ENCODE data around the gene SHD. TPM values are rescaled to one million over a fixed set of nuclear protein-coding genes. Genes with fewer than 3 reads are reported as not detected.
"Not testable (repeated sequence)": the region's sequence is repeated elsewhere in the genome, so short reads cannot be mapped to it uniquely, and the experiment has no call there.

The SHD gene
- total RNA-seq, 2 donors from 2014 or later = 2.8 to 6.6 TPM

GRCh38 chr19:4328243-4328990 is 49.4 kb downstream of the SHD start:
- H3K36me3 ChIP-seq (ENCODE audit: control insufficient read depth, insufficient read depth, low read length) = no peaks in the 10 kb centered on the region
- no peaks in the 10 kb centered on the region for H3K9me3 ChIP-seq (ENCODE audit: control insufficient read depth, low read length)
- no peaks in the 10 kb centered on the region for H3K4me1 ChIP-seq (ENCODE audit: control insufficient read depth, insufficient read depth, low read length)
- H3K4me3 ChIP-seq (ENCODE audit: low read length) = peak overlapping the region; percentile 75
- peaks cover 17% of the 10 kb centered on the region for H3K27me3 ChIP-seq (ENCODE audit: control insufficient read depth, insufficient read depth, low read length, poor library complexity, severe bottlenecking)
- H3K9ac ChIP-seq (ENCODE audit: extremely low read depth, low read length, poor library complexity, severe bottlenecking) = peak overlapping the region; percentile 13
- peak overlapping the region; percentile 67 for H3K4me3 Mint-ChIP-seq
- DNase-seq = peak; percentile 98
- peak overlapping the region; percentile 76 for H3K27ac Mint-ChIP-seq
- H3K4me1 Mint-ChIP-seq = peaks cover 5% of the 10 kb centered on the region
- WGBS, 2 experiments (ENCODE audit: insufficient coverage in 1 of 2, insufficient read length in 1 of 2) = 3 to 5% methylated on average over 13 to 47 of the region's 49 CpGs
- H3K9me3 Mint-ChIP-seq = peaks cover 2% of the 10 kb centered on the region
- peaks cover 7% of the 10 kb centered on the region for H3K27me3 Mint-ChIP-seq (ENCODE audit: insufficient read depth)
- no peak overlapping the region for H3K27ac ChIP-seq (ENCODE audit: low read depth, low read length)
- peaks cover 12% of the 10 kb centered on the region for H3K36me3 Mint-ChIP-seq (ENCODE audit: low read depth)
- TF ChIP-seq, protein P1, sequence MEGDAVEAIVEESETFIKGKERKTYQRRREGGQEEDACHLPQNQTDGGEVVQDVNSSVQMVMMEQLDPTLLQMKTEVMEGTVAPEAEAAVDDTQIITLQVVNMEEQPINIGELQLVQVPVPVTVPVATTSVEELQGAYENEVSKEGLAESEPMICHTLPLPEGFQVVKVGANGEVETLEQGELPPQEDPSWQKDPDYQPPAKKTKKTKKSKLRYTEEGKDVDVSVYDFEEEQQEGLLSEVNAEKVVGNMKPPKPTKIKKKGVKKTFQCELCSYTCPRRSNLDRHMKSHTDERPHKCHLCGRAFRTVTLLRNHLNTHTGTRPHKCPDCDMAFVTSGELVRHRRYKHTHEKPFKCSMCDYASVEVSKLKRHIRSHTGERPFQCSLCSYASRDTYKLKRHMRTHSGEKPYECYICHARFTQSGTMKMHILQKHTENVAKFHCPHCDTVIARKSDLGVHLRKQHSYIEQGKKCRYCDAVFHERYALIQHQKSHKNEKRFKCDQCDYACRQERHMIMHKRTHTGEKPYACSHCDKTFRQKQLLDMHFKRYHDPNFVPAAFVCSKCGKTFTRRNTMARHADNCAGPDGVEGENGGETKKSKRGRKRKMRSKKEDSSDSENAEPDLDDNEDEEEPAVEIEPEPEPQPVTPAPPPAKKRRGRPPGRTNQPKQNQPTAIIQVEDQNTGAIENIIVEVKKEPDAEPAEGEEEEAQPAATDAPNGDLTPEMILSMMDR (conservative IDR thresholded peaks at IDR 0.05) = no peak

- H3K27ac Mint-ChIP-seq = peak overlapping the region; percentile 76
- H3K36me3 Mint-ChIP-seq (ENCODE audit: low read depth); H3K9me3 ChIP-seq (ENCODE audit: control insufficient read depth, low read length); H3K27ac ChIP-seq (ENCODE audit: low read depth, low read length); H3K27me3 Mint-ChIP-seq (ENCODE audit: insufficient read depth); H3K4me1 ChIP-seq (ENCODE audit: control insufficient read depth, insufficient read depth, low read length); H3K4me1 Mint-ChIP-seq; H3K9me3 Mint-ChIP-seq; H3K36me3 ChIP-seq (ENCODE audit: control insufficient read depth, insufficient read depth, low read length): not testable (repeated sequence)
- WGBS, 2 experiments (ENCODE audit: insufficient coverage in 1 of 2, insufficient read length in 1 of 2) = 84 to 88% methylated on average over 34 to 35 of the region's 35 CpGs
- Histone ChIP-seq H3K27me3 (ENCODE audit: control insufficient read depth, insufficient read depth, low read length, poor library complexity, severe bottlenecking) (peaks cover 17% of the 10 kb centered on the region), H3K4me3 (ENCODE audit: low read length) (peak overlapping the region; percentile 75), H3K9ac (ENCODE audit: extremely low read depth, low read length, poor library complexity, severe bottlenecking) (peak overlapping the region; percentile 13)
- H3K4me3 Mint-ChIP-seq = peak overlapping the region; percentile 67
- peak; percentile 89 for DNase-seq
Observed at GRCh38 chr19:4328991-4329681, 50.1 kb downstream of the SHD start.

DNA sequence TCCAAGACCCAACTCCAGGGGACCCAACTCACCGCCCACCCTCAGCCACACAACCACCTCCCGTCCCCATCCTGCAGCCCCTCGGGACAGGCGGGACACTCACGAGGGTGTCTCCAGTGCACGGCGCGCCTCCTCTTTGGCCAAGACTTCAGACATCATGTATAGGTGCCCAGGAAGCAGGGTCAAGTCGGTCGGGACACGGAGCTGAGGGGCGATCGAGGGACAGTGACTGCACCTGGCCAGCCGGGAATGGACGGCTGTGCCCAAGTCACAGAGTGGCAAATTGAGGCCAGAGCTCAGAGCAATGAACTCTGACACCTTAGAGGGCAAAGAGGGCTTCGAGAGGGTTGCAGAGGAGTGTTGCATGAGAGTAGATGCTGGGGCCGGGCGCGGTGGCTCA is 50.8 kb downstream of the SHD start:
- Mint-ChIP-seq H3K27me3 (ENCODE audit: insufficient read depth) (peaks cover 7% of the 10 kb centered on the region), H3K4me3 (no peak overlapping the region), H3K9me3 (peaks cover 2% of the 10 kb centered on the region), H3K36me3 (ENCODE audit: low read depth) (peaks cover 7% of the 10 kb centered on the region), H3K4me1 (peaks cover 5% of the 10 kb centered on the region), H3K27ac (no peak overlapping the region)
- peaks cover 17% of the 10 kb centered on the region for H3K27me3 ChIP-seq (ENCODE audit: control insufficient read depth, insufficient read depth, low read length, poor library complexity, severe bottlenecking)
- H3K36me3 ChIP-seq (ENCODE audit: control insufficient read depth, insufficient read depth, low read length) = no peaks in the 10 kb centered on the region
- TF ChIP-seq, protein P1 (conservative IDR thresholded peaks at IDR 0.05) = no peak
- no peak overlapping the region for H3K4me3 ChIP-seq (ENCODE audit: low read length)
- H3K9me3 ChIP-seq (ENCODE audit: control insufficient read depth, low read length) = no peaks in the 10 kb centered on the region
- no peak overlapping the region for H3K27ac ChIP-seq (ENCODE audit: low read depth, low read length)
- peak; percentile 53 for DNase-seq
- H3K4me1 ChIP-seq (ENCODE audit: control insufficient read depth, insufficient read depth, low read length) = no peaks in the 10 kb centered on the region
- WGBS, 2 experiments (ENCODE audit: insufficient coverage in 1 of 2, insufficient read length in 1 of 2) = 94 to 95% methylated on average over 14 to 19 of the region's 19 CpGs
- H3K9ac ChIP-seq (ENCODE audit: extremely low read depth, low read length, poor library complexity, severe bottlenecking) = no peak overlapping the region

Measured in endodermal cell (in vitro differentiated cells).